HepG2 (cell line): ENCODE results near the gene COL25A1. TPM values are rescaled to one million over a fixed set of nuclear protein-coding genes. Genes with fewer than 3 reads are reported as not detected.

ENCODE experiments used
- ATAC-seq: fragments of 200-7000 bp; cut with Tn5 transposase; 3 replicates; pipeline ENCODE4 v1.9.1; 2020; ENCODE audit warnings: mild to moderate bottlenecking, moderate library complexity
- BruUV-seq: library from RNA; stranded (reverse); fragments of 400-500 nt; replicated peaks from 2 replicates; lab custom pipeline; 2021; lab: Mats Ljungman, UMichigan
- CTCF ChIA-PET: fragments of 300-600 bp; formaldehyde crosslinking; extraction: SDS; loops from one replicate; lab custom pipeline; 2021; ENCODE audit warnings: low total read pairs, inconsistent platforms, low intra/inter-chr PET ratio; lab: Yijun Ruan, JAX
- POLR2A ChIA-PET: fragments of 350-600 bp; sonication (Branson Sonifier 250); formaldehyde crosslinking; loops from one replicate; lab custom pipeline; 2020; ENCODE audit warnings: antibody characterized with exemption, inconsistent platforms; lab: Yijun Ruan, JAX
- DNase-seq: peaks from one replicate; pipeline ENCODE4 v3.0.0-alpha.2; 2015; ENCODE audit warnings: low spot score
- FAIRE-seq: peaks from 3 replicates; lab custom pipeline; 2011; peaks lifted over from hg19 to GRCh38; lab: Jason Lieb, UNC
- H2AFZ ChIP-seq: one replicate; pipeline ENCODE4 v1.6.1; 2011; ENCODE audit warnings: low read length, inconsistent platforms
- H3K27ac ChIP-seq: fragments of 300-600 bp; 3 replicates; pipeline ENCODE4 v1.8.0; 2011; ENCODE audit warnings: mixed run types, mild to moderate bottlenecking, mixed read lengths, low read length, inconsistent platforms; ENCODE audit not compliant: insufficient read depth; ENCODE audit errors: extremely low read length
- H3K27me3 ChIP-seq, 2 experiments: fragments of 200-600 bp in 1 of 2; 2 replicates in 1 of 2; 3 replicates in 1 of 2; pipeline versions ENCODE4 v1.6.0 to v1.8.0; 2011; ENCODE audit warnings: low read length in 2 of 2, mild to moderate bottlenecking in 2 of 2, moderate library complexity in 2 of 2, inconsistent platforms in 1 of 2; ENCODE audit not compliant: insufficient read depth in 2 of 2, control insufficient read depth in 1 of 2
- H3K36me3 ChIP-seq, 2 experiments: fragments of 200-600 bp in 1 of 2; replicated peaks in 1 of 2; 2 replicates in 1 of 2; 3 replicates in 1 of 2; pipeline versions ENCODE4 v1.5.1 to v1.8.0; 2011; ENCODE audit warnings: low read length in 2 of 2, inconsistent platforms in 1 of 2; ENCODE audit not compliant: insufficient read depth in 2 of 2, control insufficient read depth in 1 of 2
- H3K4me1 ChIP-seq: 2 replicates; pipeline ENCODE4 v1.5.1; 2012; ENCODE audit warnings: low read length, inconsistent platforms; ENCODE audit not compliant: insufficient read depth
- H3K4me2 ChIP-seq: 2 replicates; pipeline ENCODE4 v1.6.0; 2011; ENCODE audit warnings: low read depth, low read length, inconsistent platforms
- H3K4me3 ChIP-seq, 3 experiments: fragments of 200-600 bp in 1 of 3; sonication (generic), shearing (Covaris generic) in 1 of 3; replicated peaks in 1 of 3; 2 replicates each; pipeline ENCODE4 v1.5.1; 2011 to 2016; ENCODE audit warnings: low read length in 3 of 3, inconsistent platforms in 2 of 3, low read depth in 2 of 3, mild to moderate bottlenecking in 2 of 3, control low read depth in 1 of 3, mixed read lengths in 1 of 3; ENCODE audit not compliant: insufficient read depth in 1 of 3
- H3K79me2 ChIP-seq: one replicate; pipeline ENCODE4 v1.6.1; 2011; ENCODE audit warnings: low read length, inconsistent platforms; ENCODE audit not compliant: insufficient read depth
- H3K9ac ChIP-seq: 2 replicates; pipeline ENCODE4 v1.6.0; 2011; ENCODE audit warnings: mild to moderate bottlenecking, low read depth, low read length, inconsistent platforms; ENCODE audit not compliant: insufficient read depth
- H3K9me3 ChIP-seq: 2 replicates; pipeline ENCODE4 v1.5.1; 2012; ENCODE audit warnings: mild to moderate bottlenecking, low read length
- H4K20me1 ChIP-seq: 2 replicates; pipeline ENCODE4 v1.6.0; 2011; ENCODE audit warnings: inconsistent platforms, mild to moderate bottlenecking, low read length, moderate library complexity; ENCODE audit not compliant: insufficient read depth
- ARID2 ChIP-seq: sonication (generic); formaldehyde crosslinking; IDR thresholded peaks from 2 replicates; pipeline ENCODE4 v1.8.1; 2022; ENCODE audit warnings: mild to moderate bottlenecking, missing genetic modification reagents, borderline replicate concordance
- ASH2L ChIP-seq: fragments of 300-600, 200-600 bp; sonication (generic); IDR thresholded peaks from 2 replicates; pipeline ENCODE4 v1.7.0; 2017; ENCODE audit warnings: low read depth, mild to moderate bottlenecking, moderate library complexity, mixed read lengths, low read length; ENCODE audit not compliant: insufficient read length
- ATF3 ChIP-seq: sonication (generic); formaldehyde crosslinking; IDR thresholded peaks from 2 replicates; pipeline ENCODE4 v1.4.0; 2020; ENCODE audit warnings: missing genetic modification reagents
- PRPF4 ChIP-seq: fragments of 200-400 bp; formaldehyde crosslinking; IDR thresholded peaks from 2 replicates; pipeline ENCODE4 v1.6.1; 2016; ENCODE audit warnings: low read length, low read depth; ENCODE audit not compliant: poor library complexity, severe bottlenecking
- TBX3 ChIP-seq: fragments of 450-650 bp; IDR thresholded peaks from 2 replicates; pipeline ENCODE4 v1.6.1; 2017; ENCODE audit warnings: antibody characterized with exemption, mild to moderate bottlenecking, inconsistent platforms, borderline replicate concordance
- ZNF143 ChIP-seq: sonication (generic); formaldehyde crosslinking; IDR thresholded peaks from 2 replicates; pipeline ENCODE4 v1.4.0; 2020; ENCODE audit warnings: missing genetic modification reagents
- ZNF20 ChIP-seq: sonication (generic); formaldehyde crosslinking; IDR thresholded peaks from 2 replicates; pipeline ENCODE4 v1.4.0; 2020; ENCODE audit warnings: mild to moderate bottlenecking, moderate library complexity, missing genetic modification reagents
- ZNF224 ChIP-seq: sonication (generic); formaldehyde crosslinking; IDR thresholded peaks from 2 replicates; pipeline ENCODE4 v1.5.0; 2020; ENCODE audit warnings: mild to moderate bottlenecking, missing genetic modification reagents
- ZNF225 ChIP-seq: sonication (generic); formaldehyde crosslinking; IDR thresholded peaks from 2 replicates; pipeline ENCODE4 v1.4.0; 2020; ENCODE audit warnings: mild to moderate bottlenecking, missing genetic modification reagents
- ZNF703 ChIP-seq: sonication (generic); formaldehyde crosslinking; IDR thresholded peaks from 2 replicates; pipeline ENCODE4 v1.5.1; 2020; ENCODE audit warnings: missing genetic modification reagents, mild to moderate bottlenecking, moderate library complexity, borderline replicate concordance
- ZNF841 ChIP-seq: sonication (generic); formaldehyde crosslinking; IDR thresholded peaks from 2 replicates; pipeline ENCODE4 v1.8.1; 2023; ENCODE audit warnings: missing genetic modification reagents, borderline replicate concordance
- WGBS: methylation state at CpG from one replicate; pipeline ENCODE4 v1.1.6; 2017; ENCODE audit warnings: low lambda C conversion rate; 5-methylcytosine and 5-hydroxymethylcytosine counted together
- in situ Hi-C: cut with HindIII; loops from 2 replicates; pipeline ENCODE4 v1.10.0; 2017; ENCODE audit warnings: low pct_unique_long_range_greater_than_20kb; ENCODE audit not compliant: extremely low pct_ligation_motif_present
- intact Hi-C: fragments of 100-400 bp; cut with micrococcal nuclease; formaldehyde crosslinking; loops from one replicate; pipeline ENCODE4 v1.10.0; 2022; ENCODE audit not compliant: unreplicated experiment
- polyA plus RNA-seq, 8 experiments: library from polyadenylated mRNA; depleted of rRNA in 3 of 8; stranded (reverse) in 7 of 8; unstranded in 1 of 8; fragments of >200 nt; fragmentation: Illumina TruSeq in 4 of 8; extraction: Trizol in 4 of 8; gene quantifications; 2 replicates each; pipeline versions ENCODE4 v1.2.1 to v1.2.3, GENCODE V29; 2011 to 2016; ENCODE audit warnings: low read depth in 4 of 8, missing spikeins in 1 of 8, mixed read lengths in 1 of 8; ENCODE audit not compliant: insufficient read depth in 1 of 8
- total RNA-seq, 5 experiments: library from RNA; depleted of rRNA; stranded (reverse); fragments of >200 nt; fragmentation: Illumina TruSeq; extraction: Trizol; gene quantifications; 2 replicates each; pipeline ENCODE4 v1.2.3, GENCODE V29; 2016; ENCODE audit warnings: low read depth in 1 of 5
- TF ChIP-seq, protein P1 (sequence below): sonication (generic); formaldehyde crosslinking; IDR thresholded peaks from 2 replicates; pipeline ENCODE4 v1.4.0; 2020; ENCODE audit warnings: mild to moderate bottlenecking, missing genetic modification reagents
- TF ChIP-seq, protein P2 (sequence below): IDR thresholded peaks from 2 replicates; pipeline ENCODE4 v1.6.1; 2016; ENCODE audit warnings: low read depth
- TF ChIP-seq, protein P3 (sequence below): IDR thresholded peaks from 2 replicates; pipeline ENCODE4 v1.6.1; 2012; ENCODE audit warnings: inconsistent platforms

The COL25A1 gene
- total and polyA plus RNA-seq, 2 of the 13 experiments (the other 11 are each of a cell fraction or from before 2014, with no cell fraction given): not detected

DNA sequence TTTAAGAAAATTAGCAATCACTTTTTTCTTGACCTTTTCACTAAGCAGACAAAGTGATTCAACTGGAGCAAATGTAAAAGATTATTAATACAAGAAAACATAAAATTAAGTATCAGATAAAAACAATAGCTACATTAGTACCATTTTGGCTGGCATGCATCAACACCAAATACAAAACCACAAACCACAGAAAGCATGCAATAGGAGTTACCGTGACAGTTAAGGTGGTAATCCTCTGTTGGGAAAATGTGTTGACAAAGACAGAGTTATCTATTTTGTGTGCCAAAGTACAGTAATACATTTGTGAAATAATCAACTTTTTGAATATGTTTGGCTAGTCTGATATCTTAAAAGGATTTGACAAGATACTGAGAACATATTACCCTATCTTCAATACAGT, 449.8 kb downstream of the COL25A1 start:
- 0% methylated on average over 1 of the region's 1 CpG for WGBS
- Histone ChIP-seq H3K4me1 (no peaks in the 10 kb centered on the region), H3K79me2 (no peaks in the 10 kb centered on the region), H3K27me3 (no peaks in the 10 kb centered on the region; a peak in 1 of 5 replicates), H3K36me3 (no peaks in the 10 kb centered on the region), H4K20me1 (no peaks in the 10 kb centered on the region), H2AFZ (no peak overlapping the region), H3K9me3 (no peaks in the 10 kb centered on the region), H3K4me2 (no peak overlapping the region), H3K27ac (no peak overlapping the region), H3K9ac (no peak overlapping the region), H3K4me3 (no peak overlapping the region)
- intact Hi-C loops: no loop called here
- DNase-seq (no peak), ATAC-seq (no peak), FAIRE-seq (no peak)
- ChIA-PET CTCF (no interaction called here), POLR2A (no interaction called here)
- in situ Hi-C loops: no loop called here
- BruUV-seq: no TSS peak
- no peak for TF ChIP-seq PRPF4
- TF ChIP-seq, protein P1, sequence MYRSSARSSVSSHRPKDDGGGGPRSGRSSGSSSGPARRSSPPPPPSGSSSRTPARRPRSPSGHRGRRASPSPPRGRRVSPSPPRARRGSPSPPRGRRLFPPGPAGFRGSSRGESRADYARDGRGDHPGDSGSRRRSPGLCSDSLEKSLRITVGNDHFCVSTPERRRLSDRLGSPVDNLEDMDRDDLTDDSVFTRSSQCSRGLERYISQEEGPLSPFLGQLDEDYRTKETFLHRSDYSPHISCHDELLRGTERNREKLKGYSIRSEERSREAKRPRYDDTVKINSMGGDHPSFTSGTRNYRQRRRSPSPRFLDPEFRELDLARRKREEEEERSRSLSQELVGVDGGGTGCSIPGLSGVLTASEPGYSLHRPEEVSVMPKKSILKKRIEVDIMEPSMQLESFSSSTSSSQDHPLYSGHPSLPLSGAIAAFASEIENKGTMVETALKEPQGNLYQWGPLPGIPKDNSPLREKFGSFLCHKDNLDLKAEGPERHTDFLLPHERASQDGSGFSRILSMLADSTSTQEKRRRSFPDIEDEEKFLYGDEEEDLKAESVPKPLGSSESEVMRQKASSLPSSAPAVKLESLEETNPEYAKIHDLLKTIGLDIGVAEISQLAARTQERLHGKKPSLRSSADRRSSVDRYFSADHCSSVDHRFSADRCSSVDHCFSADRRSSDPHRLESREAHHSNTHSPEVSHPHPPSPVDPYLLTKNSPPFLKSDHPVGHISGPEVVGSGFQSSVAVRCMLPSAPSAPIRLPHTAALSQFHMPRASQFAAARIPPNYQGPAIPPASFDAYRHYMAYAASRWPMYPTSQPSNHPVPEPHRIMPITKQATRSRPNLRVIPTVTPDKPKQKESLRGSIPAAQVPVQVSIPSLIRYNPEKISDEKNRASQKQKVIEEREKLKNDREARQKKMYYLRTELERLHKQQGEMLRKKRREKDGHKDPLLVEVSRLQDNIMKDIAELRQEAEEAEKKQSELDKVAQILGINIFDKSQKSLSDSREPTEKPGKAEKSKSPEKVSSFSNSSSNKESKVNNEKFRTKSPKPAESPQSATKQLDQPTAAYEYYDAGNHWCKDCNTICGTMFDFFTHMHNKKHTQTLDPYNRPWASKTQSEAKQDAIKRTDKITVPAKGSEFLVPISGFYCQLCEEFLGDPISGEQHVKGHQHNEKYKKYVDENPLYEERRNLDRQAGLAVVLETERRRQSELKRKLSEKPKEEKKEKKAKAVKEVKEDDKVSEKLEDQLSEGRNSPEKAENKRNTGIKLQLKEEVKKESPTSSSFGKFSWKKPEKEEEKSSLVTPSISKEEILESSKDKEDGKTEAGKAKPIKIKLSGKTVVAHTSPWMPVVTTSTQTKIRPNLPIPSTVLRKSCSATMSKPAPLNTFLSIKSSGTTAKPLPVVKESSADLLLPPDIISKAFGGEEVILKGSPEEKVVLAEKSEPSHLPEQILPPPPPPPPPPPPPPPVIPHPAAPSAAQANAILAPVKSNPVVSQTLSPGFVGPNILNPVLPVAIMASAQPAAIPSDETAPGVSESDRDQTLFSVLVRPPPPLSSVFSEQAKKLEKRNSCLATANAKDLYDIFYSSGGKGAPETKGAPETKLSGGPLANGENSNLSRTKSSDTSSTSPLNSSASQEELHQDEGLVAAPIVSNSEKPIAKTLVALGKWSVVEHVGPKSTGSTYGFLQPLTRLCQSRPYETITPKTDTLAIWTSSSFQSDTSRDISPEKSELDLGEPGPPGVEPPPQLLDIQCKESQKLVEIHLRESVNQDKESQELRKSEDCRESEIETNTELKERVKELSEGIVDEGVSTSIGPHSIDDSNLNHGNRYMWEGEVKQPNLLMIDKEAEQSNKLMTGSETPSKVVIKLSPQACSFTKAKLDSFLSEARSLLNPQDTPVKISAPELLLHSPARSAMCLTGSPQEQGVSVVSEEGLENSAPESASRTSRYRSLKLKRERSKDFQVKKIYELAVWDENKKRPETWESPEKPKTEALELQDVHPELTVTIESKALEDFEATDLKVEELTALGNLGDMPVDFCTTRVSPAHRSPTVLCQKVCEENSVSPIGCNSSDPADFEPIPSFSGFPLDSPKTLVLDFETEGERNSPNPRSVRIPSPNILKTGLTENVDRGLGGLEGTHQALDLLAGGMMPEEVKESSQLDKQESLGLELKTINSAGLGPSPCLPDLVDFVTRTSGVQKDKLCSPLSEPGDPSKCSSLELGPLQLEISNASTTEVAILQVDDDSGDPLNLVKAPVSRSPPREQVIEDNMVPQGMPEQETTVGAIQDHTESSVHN (CRISPR knock-in tag): no peak
- TF ChIP-seq ZNF225 (CRISPR knock-in tag): no peak
- TF ChIP-seq, protein P2, sequence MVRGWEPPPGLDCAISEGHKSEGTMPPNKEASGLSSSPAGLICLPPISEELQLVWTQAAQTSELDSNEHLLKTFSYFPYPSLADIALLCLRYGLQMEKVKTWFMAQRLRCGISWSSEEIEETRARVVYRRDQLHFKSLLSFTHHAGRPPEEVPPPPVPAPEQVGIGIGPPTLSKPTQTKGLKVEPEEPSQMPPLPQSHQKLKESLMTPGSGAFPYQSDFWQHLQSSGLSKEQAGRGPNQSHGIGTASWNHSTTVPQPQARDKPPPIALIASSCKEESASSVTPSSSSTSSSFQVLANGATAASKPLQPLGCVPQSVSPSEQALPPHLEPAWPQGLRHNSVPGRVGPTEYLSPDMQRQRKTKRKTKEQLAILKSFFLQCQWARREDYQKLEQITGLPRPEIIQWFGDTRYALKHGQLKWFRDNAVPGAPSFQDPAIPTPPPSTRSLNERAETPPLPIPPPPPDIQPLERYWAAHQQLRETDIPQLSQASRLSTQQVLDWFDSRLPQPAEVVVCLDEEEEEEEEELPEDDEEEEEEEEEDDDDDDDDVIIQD (CRISPR knock-in tag): no peak
- TF ChIP-seq ZNF703 (CRISPR knock-in tag): no peak
- no peak for TF ChIP-seq ZNF20 (CRISPR knock-in tag)
- TF ChIP-seq ASH2L: no peak
- TF ChIP-seq ZNF841 (CRISPR knock-in tag): no peak
- TF ChIP-seq TBX3: no peak
- no peak for TF ChIP-seq ARID2
- TF ChIP-seq ATF3 (CRISPR knock-in tag): no peak
- no peak for TF ChIP-seq ZNF224
- TF ChIP-seq, protein P3, sequence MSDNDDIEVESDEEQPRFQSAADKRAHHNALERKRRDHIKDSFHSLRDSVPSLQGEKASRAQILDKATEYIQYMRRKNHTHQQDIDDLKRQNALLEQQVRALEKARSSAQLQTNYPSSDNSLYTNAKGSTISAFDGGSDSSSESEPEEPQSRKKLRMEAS: no peak
- TF ChIP-seq ZNF143: no peak
